Cortex of kidney (tissue), 1 donor: ENCODE data around the gene ZAP70.
"Not testable (repeated sequence)": the region's sequence is repeated elsewhere in the genome, so short reads cannot be mapped to it uniquely, and the experiment has no call there.

Experiments used
- DNase-seq: peaks from one replicate; lab custom pipeline; 2025; lab: John Stamatoyannopoulos, UW

ZAP70 gene

GRCh38 chr2:97698530-97698929 is 14.8 kb upstream of the ZAP70 start:
- DNase-seq = no peak

GRCh38 chr2:97699765-97700444 is 13.5 kb upstream of the ZAP70 start:
- no peak for DNase-seq

GRCh38 chr2:97701186-97701585 is 12.2 kb upstream of the ZAP70 start:
- DNase-seq = no peak

- DNase-seq = no peak
Observed at GRCh38 chr2:97701851-97702465, 11.4 kb upstream of the ZAP70 start.

GRCh38 chr2:97702731-97703470 is 10.5 kb upstream of the ZAP70 start:
- no peak for DNase-seq

- DNase-seq = no peak
Observed at GRCh38 chr2:97703741-97704140, 9.6 kb upstream of the ZAP70 start.

GRCh38 chr2:97704989-97705388 is 8.4 kb upstream of the ZAP70 start:
- DNase-seq = no peak

GRCh38 chr2:97706112-97706511 is 7.3 kb upstream of the ZAP70 start:
- no peak for DNase-seq

GRCh38 chr2:97706708-97707345 is 6.5 kb upstream of the ZAP70 start:
- DNase-seq = no peak

GRCh38 chr2:97707362-97708047 is 5.9 kb upstream of the ZAP70 start:
- no peak for DNase-seq

- no peak for DNase-seq
Observed at GRCh38 chr2:97708048-97708380, 5.4 kb upstream of the ZAP70 start.

GRCh38 chr2:97708608-97709007 is 4.8 kb upstream of the ZAP70 start:
- DNase-seq = no peak

GRCh38 chr2:97711394-97711711 is 2.0 kb upstream of the ZAP70 start:
- no peak for DNase-seq

- not testable (repeated sequence) for DNase-seq
Observed at GRCh38 chr2:97712175-97712574, 1.2 kb upstream of the ZAP70 start.

GRCh38 chr2:97712693-97713295 is 582 bp upstream of the ZAP70 start:
- no peak for DNase-seq

GRCh38 chr2:97714084-97714949 is 941 bp downstream of the ZAP70 start:
- no peak for DNase-seq

- no peak for DNase-seq
Observed at GRCh38 chr2:97714950-97715652, 1.7 kb downstream of the ZAP70 start.

- DNase-seq = no peak
Observed at GRCh38 chr2:97715951-97716694, 2.7 kb downstream of the ZAP70 start.

- no peak for DNase-seq
Observed at GRCh38 chr2:97716695-97717612, 3.6 kb downstream of the ZAP70 start.
